ENCODE data around the gene KRTAP10-10. TPM values are rescaled to one million over a fixed set of nuclear protein-coding genes. Genes with fewer than 3 reads are reported as not detected.

The KRTAP10-10 gene
- total and polyA plus RNA-seq, 2 donors (not counting 1 experiment from before 2014, with no cell fraction given): not detected

DNA sequence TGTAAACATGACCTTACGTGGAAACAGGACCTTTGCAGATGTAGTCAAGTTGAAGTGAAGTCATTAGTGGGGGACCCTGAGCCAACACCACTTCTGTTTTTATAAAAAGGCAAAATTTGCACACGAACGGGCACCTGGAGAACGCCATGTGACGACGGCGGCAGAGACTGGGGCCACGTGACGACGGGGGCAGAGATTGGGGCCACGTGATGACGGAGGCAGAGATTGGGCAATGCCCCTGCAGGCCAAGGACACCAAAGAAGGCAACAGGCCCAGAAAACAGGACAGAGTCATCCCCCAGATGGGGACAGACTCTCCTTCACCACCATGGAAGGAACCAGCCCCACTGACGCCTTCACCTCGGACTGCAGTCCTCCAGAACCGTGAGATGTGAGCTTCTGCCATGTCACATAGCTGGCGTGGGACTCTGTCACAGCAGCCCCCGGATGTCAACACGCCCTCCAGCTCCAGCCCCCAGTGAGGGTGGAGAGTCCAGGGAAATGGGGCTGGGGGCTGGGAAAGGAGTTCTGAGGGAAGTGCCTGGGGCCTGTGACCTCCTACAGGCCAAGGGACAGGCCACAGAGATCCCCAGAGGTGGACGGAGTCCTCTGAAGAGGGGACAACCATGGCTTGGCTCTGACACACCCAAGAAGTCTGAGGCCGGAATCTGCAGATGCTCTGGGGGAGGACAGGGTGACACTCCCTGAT, 13.3 kb downstream of the KRTAP10-10 start:
- Mint-ChIP-seq H3K27me3 (peaks cover 6% of the 10 kb centered on the region), H3K27ac (no peak overlapping the region), H3K9me3 (ENCODE audit: insufficient read depth) (no peaks in the 10 kb centered on the region), H3K4me3 (no peak overlapping the region), H3K4me1 (no peaks in the 10 kb centered on the region)
- Histone ChIP-seq H4K20me1 (ENCODE audit: control insufficient read depth, insufficient read depth, low read length, poor library complexity, severe bottlenecking) (no peaks in the 10 kb centered on the region), H3K9ac (ENCODE audit: low read length) (no peak overlapping the region), H3K4me2 (replicated peaks; ENCODE audit: low read depth, low read length, poor library complexity, severe bottlenecking) (no peak overlapping the region), H3K36me3 (replicated peaks in 1 of 2; ENCODE audit: control extremely low read depth in 1 of 2, control insufficient read depth in 1 of 2, extremely low read depth in 1 of 2, insufficient read depth in 2 of 2, low read length in 1 of 2) (no peaks in the 10 kb centered on the region), H3K27ac (ENCODE audit: low read length in 2 of 2) (no peak overlapping the region), H3K4me3 (ENCODE audit: control extremely low read depth in 1 of 5, extremely low read depth in 1 of 5, insufficient read depth in 1 of 5, low read depth in 2 of 5, low read length in 4 of 5) (no peak overlapping the region), H3K9me3 (ENCODE audit: control extremely low read depth in 1 of 3, control insufficient read depth in 2 of 3, insufficient read depth in 1 of 3, low read length in 2 of 3) (peaks cover 0 to 15% (median 0%) of the 10 kb centered on the region in 3 donors), H2AFZ (ENCODE audit: insufficient read depth, low read depth, low read length, poor library complexity, severe bottlenecking) (no peak overlapping the region), H3K27me3 (replicated peaks in 1 of 4; ENCODE audit: control extremely low read depth in 1 of 4, control insufficient read depth in 3 of 4, insufficient read depth in 4 of 4, low read length in 3 of 4) (peaks cover 0 to 2% (median 0%) of the 10 kb centered on the region in 4 experiments), H3K79me2 (ENCODE audit: control insufficient read depth, insufficient read depth, low read length) (no peaks in the 10 kb centered on the region), H3K4me1 (ENCODE audit: control insufficient read depth in 2 of 2, insufficient read depth in 2 of 2, low read length in 2 of 2) (no peaks in the 10 kb centered on the region)
- intact Hi-C loops (cut with micrococcal nuclease): no loop called here
- DNase-seq (no peak), ATAC-seq (ENCODE audit: low read depth) (no peak)
- no peak for TF ChIP-seq EZH2 (IDR thresholded peaks at IDR 0.05; ENCODE audit: borderline replicate concordance, insufficient read depth, low read depth, low read length, poor library complexity, severe bottlenecking)
- TF ChIP-seq, protein P1, sequence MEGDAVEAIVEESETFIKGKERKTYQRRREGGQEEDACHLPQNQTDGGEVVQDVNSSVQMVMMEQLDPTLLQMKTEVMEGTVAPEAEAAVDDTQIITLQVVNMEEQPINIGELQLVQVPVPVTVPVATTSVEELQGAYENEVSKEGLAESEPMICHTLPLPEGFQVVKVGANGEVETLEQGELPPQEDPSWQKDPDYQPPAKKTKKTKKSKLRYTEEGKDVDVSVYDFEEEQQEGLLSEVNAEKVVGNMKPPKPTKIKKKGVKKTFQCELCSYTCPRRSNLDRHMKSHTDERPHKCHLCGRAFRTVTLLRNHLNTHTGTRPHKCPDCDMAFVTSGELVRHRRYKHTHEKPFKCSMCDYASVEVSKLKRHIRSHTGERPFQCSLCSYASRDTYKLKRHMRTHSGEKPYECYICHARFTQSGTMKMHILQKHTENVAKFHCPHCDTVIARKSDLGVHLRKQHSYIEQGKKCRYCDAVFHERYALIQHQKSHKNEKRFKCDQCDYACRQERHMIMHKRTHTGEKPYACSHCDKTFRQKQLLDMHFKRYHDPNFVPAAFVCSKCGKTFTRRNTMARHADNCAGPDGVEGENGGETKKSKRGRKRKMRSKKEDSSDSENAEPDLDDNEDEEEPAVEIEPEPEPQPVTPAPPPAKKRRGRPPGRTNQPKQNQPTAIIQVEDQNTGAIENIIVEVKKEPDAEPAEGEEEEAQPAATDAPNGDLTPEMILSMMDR (IDR thresholded peaks at IDR 0.05): no peak
- ChIA-PET POLR2A (no interaction called here), CTCF (no interaction called here)
- 91% methylated on average over 19 of the region's 20 CpGs for WGBS (ENCODE audit: insufficient coverage)

DNA sequence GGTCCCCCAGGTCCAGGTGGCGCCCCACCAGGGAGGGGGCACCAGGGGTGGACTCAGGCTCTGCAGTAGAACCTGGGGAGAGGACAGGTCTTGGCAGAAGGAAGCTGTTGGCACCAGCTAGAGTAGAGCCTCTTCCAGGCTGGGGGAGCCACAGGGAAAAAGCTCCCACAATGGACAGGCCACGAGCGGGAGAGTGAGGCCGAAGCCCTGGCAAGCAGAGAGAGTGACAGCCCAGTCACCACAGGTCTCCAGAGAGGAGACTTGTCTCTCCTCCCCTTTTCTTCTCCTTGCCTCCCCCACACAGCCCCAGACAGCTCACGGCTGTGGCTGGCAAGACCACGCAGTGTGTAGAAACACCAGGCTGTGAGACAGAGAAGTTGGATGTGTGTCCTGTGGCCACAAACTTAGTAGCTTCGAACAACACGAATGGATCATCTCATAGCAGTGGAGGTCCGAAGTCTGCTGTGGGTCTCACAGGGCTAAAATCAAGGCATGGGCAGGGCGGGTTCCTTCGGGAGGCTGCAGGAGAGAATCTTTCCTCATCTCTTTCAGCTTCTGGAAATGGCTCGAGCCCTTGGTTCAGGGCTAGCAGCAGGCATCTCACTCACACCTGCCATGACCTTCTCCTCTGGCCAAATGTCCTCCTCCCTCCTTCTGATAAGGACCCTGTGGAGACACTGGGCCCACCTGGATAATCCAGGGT, 14.0 kb downstream of the KRTAP10-10 start:
- ATAC-seq (ENCODE audit: low read depth) (no peak), DNase-seq (no peak)
- intact Hi-C loops (cut with micrococcal nuclease): no loop called here
- Mint-ChIP-seq H3K4me1 (no peaks in the 10 kb centered on the region), H3K9me3 (ENCODE audit: insufficient read depth) (peaks cover 3% of the 10 kb centered on the region), H3K4me3 (no peak overlapping the region), H3K27me3 (peaks cover 6% of the 10 kb centered on the region), H3K27ac (no peak overlapping the region)
- ChIA-PET CTCF (no interaction called here), POLR2A (no interaction called here)
- TF ChIP-seq, protein P1 (IDR thresholded peaks at IDR 0.05): no peak
- TF ChIP-seq EZH2 (IDR thresholded peaks at IDR 0.05; ENCODE audit: borderline replicate concordance, insufficient read depth, low read depth, low read length, poor library complexity, severe bottlenecking): no peak
- Histone ChIP-seq H3K4me1 (ENCODE audit: control insufficient read depth in 2 of 2, insufficient read depth in 2 of 2, low read length in 2 of 2) (no peaks in the 10 kb centered on the region), H4K20me1 (ENCODE audit: control insufficient read depth, insufficient read depth, low read length, poor library complexity, severe bottlenecking) (no peaks in the 10 kb centered on the region), H3K4me2 (replicated peaks; ENCODE audit: low read depth, low read length, poor library complexity, severe bottlenecking) (no peak overlapping the region), H3K27ac (ENCODE audit: low read length in 2 of 2) (no peak overlapping the region), H3K4me3 (ENCODE audit: control extremely low read depth in 1 of 5, extremely low read depth in 1 of 5, insufficient read depth in 1 of 5, low read depth in 2 of 5, low read length in 4 of 5) (no peak overlapping the region), H3K36me3 (replicated peaks in 1 of 2; ENCODE audit: control extremely low read depth in 1 of 2, control insufficient read depth in 1 of 2, extremely low read depth in 1 of 2, insufficient read depth in 2 of 2, low read length in 1 of 2) (no peaks in the 10 kb centered on the region), H3K9me3 (ENCODE audit: control extremely low read depth in 1 of 3, control insufficient read depth in 2 of 3, insufficient read depth in 1 of 3, low read length in 2 of 3) (peaks cover 2 to 20% (median 3%) of the 10 kb centered on the region in 3 donors), H3K79me2 (ENCODE audit: control insufficient read depth, insufficient read depth, low read length) (no peaks in the 10 kb centered on the region), H3K9ac (ENCODE audit: low read length) (no peak overlapping the region), H2AFZ (ENCODE audit: insufficient read depth, low read depth, low read length, poor library complexity, severe bottlenecking) (no peak overlapping the region), H3K27me3 (replicated peaks in 1 of 4; ENCODE audit: control extremely low read depth in 1 of 4, control insufficient read depth in 3 of 4, insufficient read depth in 4 of 4, low read length in 3 of 4) (peaks cover 0 to 2% (median 0%) of the 10 kb centered on the region in 4 experiments)
- WGBS (ENCODE audit: insufficient coverage): 86% methylated on average over 11 of the region's 12 CpGs

Measured in B cell (primary cell).